H9 (cell line): ENCODE measurements around the gene EHD2. TPM values are rescaled to one million over a fixed set of nuclear protein-coding genes. Genes with fewer than 3 reads are reported as not detected.

ENCODE experiments used
- DNase-seq: peaks from one replicate; pipeline ENCODE4 v3.0.0-alpha.2; 2017
- H2AFZ ChIP-seq: one replicate; pipeline ENCODE4 v1.6.1; 2013; ENCODE audit warnings: mild to moderate bottlenecking, low read length, control low read depth, moderate library complexity
- H2AK5ac ChIP-seq: 2 replicates; pipeline ENCODE4 v1.6.1; 2013; ENCODE audit warnings: low read length, control low read depth, mixed read lengths; ENCODE audit not compliant: insufficient read length
- H2BK120ac ChIP-seq: one replicate; pipeline ENCODE4 v1.6.1; 2013; ENCODE audit warnings: low read depth, mild to moderate bottlenecking, low read length, control low read depth, inconsistent platforms; ENCODE audit not compliant: poor library complexity, severe bottlenecking
- H2BK12ac ChIP-seq: 2 replicates; pipeline ENCODE4 v1.6.1; 2013; ENCODE audit warnings: low read length, control low read depth, mixed read lengths, low read depth; ENCODE audit not compliant: insufficient read length
- H2BK15ac ChIP-seq: 2 replicates; pipeline ENCODE4 v1.6.1; 2013; ENCODE audit warnings: low read depth, low read length, control low read depth
- H2BK20ac ChIP-seq: one replicate; pipeline ENCODE4 v1.6.1; 2013; ENCODE audit warnings: low read depth, mild to moderate bottlenecking, low read length, control low read depth, inconsistent platforms; ENCODE audit not compliant: poor library complexity, severe bottlenecking
- H2BK5ac ChIP-seq: 2 replicates; pipeline ENCODE4 v1.6.1; 2013; ENCODE audit warnings: low read length, control low read depth, mixed read lengths; ENCODE audit not compliant: insufficient read length
- H3K14ac ChIP-seq: 2 replicates; pipeline ENCODE4 v1.6.1; 2013; ENCODE audit warnings: low read length, control low read depth; ENCODE audit not compliant: insufficient read depth
- H3K18ac ChIP-seq: 2 replicates; pipeline ENCODE4 v1.6.1; 2013; ENCODE audit warnings: low read depth, mild to moderate bottlenecking, mixed read lengths, low read length, control low read depth; ENCODE audit not compliant: insufficient read length
- H3K23ac ChIP-seq: 2 replicates; pipeline ENCODE4 v1.6.1; 2013; ENCODE audit warnings: low read length, control low read depth, mixed read lengths, low read depth; ENCODE audit not compliant: insufficient read length
- H3K23me2 ChIP-seq: 2 replicates; pipeline ENCODE4 v1.6.1; 2013; ENCODE audit warnings: low read depth, mild to moderate bottlenecking, mixed read lengths, low read length, control low read depth; ENCODE audit not compliant: insufficient read length, poor library complexity, severe bottlenecking
- H3K27ac ChIP-seq: 2 replicates; pipeline ENCODE4 v1.5.1; 2013; ENCODE audit warnings: low read length, control low read depth, mixed read lengths, low read depth; ENCODE audit not compliant: insufficient read length
- H3K27me3 ChIP-seq: 2 replicates; pipeline ENCODE4 v1.6.1; 2013; ENCODE audit warnings: low read length, control low read depth, inconsistent platforms; ENCODE audit not compliant: insufficient read depth
- H3K4ac ChIP-seq: 2 replicates; pipeline ENCODE4 v1.6.1; 2013; ENCODE audit warnings: low read depth, mild to moderate bottlenecking, control low read depth, inconsistent platforms, low read length, moderate library complexity
- H3K4me1 ChIP-seq: 2 replicates; pipeline ENCODE4 v1.6.1; 2013; ENCODE audit warnings: low read length, control low read depth, inconsistent platforms; ENCODE audit not compliant: insufficient read depth
- H3K4me2 ChIP-seq: 2 replicates; pipeline ENCODE4 v1.6.1; 2013; ENCODE audit warnings: low read length, control low read depth, mixed read lengths; ENCODE audit not compliant: insufficient read length, insufficient read depth
- H3K56ac ChIP-seq: 2 replicates; pipeline ENCODE4 v1.6.1; 2013; ENCODE audit warnings: low read depth, mild to moderate bottlenecking, mixed read lengths, low read length, control low read depth; ENCODE audit not compliant: insufficient read length
- H3K79me1 ChIP-seq: 2 replicates; pipeline ENCODE4 v1.6.1; 2013; ENCODE audit warnings: low read depth, mild to moderate bottlenecking, moderate library complexity, low read length, control low read depth, inconsistent platforms; ENCODE audit not compliant: insufficient read depth, poor library complexity, severe bottlenecking
- H3K79me2 ChIP-seq: 2 replicates; pipeline ENCODE4 v1.6.1; 2013; ENCODE audit warnings: low read length, control low read depth, inconsistent platforms; ENCODE audit not compliant: insufficient read depth
- H3K9ac ChIP-seq: 2 replicates; pipeline ENCODE4 v1.6.1; 2013; ENCODE audit warnings: low read length, control low read depth, mixed read lengths; ENCODE audit not compliant: insufficient read length; ENCODE audit errors: extremely low read depth
- H3K9me3 ChIP-seq: one replicate; pipeline ENCODE4 v1.6.1; 2013; ENCODE audit warnings: low read depth, low read length, inconsistent platforms; ENCODE audit not compliant: control insufficient read depth
- H3T11ph ChIP-seq: one replicate; pipeline ENCODE4 v1.6.1; 2013; ENCODE audit warnings: mild to moderate bottlenecking, low read length, control low read depth, inconsistent platforms
- H4K20me1 ChIP-seq: one replicate; pipeline ENCODE4 v1.6.1; 2013; ENCODE audit not compliant: control insufficient read depth, insufficient read length, insufficient read depth
- H4K5ac ChIP-seq: 2 replicates; pipeline ENCODE4 v1.6.1; 2013; ENCODE audit warnings: low read depth, mild to moderate bottlenecking, mixed read lengths, low read length, control low read depth; ENCODE audit not compliant: insufficient read length
- H4K8ac ChIP-seq: replicated peaks from 2 replicates; pipeline ENCODE4 v1.6.1; 2013; ENCODE audit warnings: low read length, control low read depth, mixed read lengths, low read depth; ENCODE audit not compliant: insufficient read length
- H4K91ac ChIP-seq: 2 replicates; pipeline ENCODE4 v1.6.1; 2013; ENCODE audit warnings: low read depth, mild to moderate bottlenecking, moderate library complexity, mixed read lengths, low read length, control low read depth; ENCODE audit not compliant: insufficient read length
- H3K27ac Mint-ChIP-seq, 3 experiments: 2 replicates in 2 of 3; 3 replicates in 1 of 3; pipeline ENCODE4 v1.8.0; 2020 to 2021; ENCODE audit warnings: mixed read lengths in 3 of 3, mild to moderate bottlenecking in 1 of 3, moderate library complexity in 1 of 3
- H3K27me3 Mint-ChIP-seq: 2 replicates; pipeline ENCODE4 v1.8.0; 2021; ENCODE audit warnings: low read depth, mild to moderate bottlenecking, moderate library complexity, mixed read lengths
- H3K36me3 Mint-ChIP-seq, 3 experiments: 2 replicates in 2 of 3; 3 replicates in 1 of 3; pipeline ENCODE4 v1.8.0; 2020 to 2021; ENCODE audit warnings: low read depth in 3 of 3, mixed read lengths in 3 of 3; ENCODE audit not compliant: insufficient read depth in 1 of 3
- H3K4me1 Mint-ChIP-seq, 2 experiments: 2 replicates each; pipeline ENCODE4 v1.8.0; 2020; ENCODE audit warnings: mixed read lengths in 2 of 2
- H3K4me3 Mint-ChIP-seq, 2 experiments: 2 replicates in 1 of 2; 3 replicates in 1 of 2; pipeline ENCODE4 v1.8.0; 2020 to 2021; ENCODE audit warnings: mild to moderate bottlenecking in 2 of 2, mixed read lengths in 2 of 2, moderate library complexity in 1 of 2
- H3K9me3 Mint-ChIP-seq, 2 experiments: 2 replicates in 1 of 2; 3 replicates in 1 of 2; pipeline ENCODE4 v1.8.0; 2020; ENCODE audit warnings: mild to moderate bottlenecking in 2 of 2, mixed read lengths in 2 of 2, moderate library complexity in 1 of 2
- WGBS: extraction: QIAGEN DNeasy Blood & Tissue Kit; methylation state at CpG from one replicate; pipeline ENCODE4 v1.1.7; 2013; ENCODE audit warnings: missing lambda C conversion rate, low lambda C conversion rate, mixed read lengths; ENCODE audit not compliant: insufficient read length; ENCODE audit errors: extremely low coverage; 5-methylcytosine and 5-hydroxymethylcytosine counted together
- total RNA-seq: library from RNA; stranded (reverse); gene quantifications from 2 replicates; pipeline ENCODE4 v1.2.1, GENCODE V29; 2021
- TF ChIP-seq, protein P1 (sequence below): fragments of 200-600 bp; sonication (generic); conservative IDR thresholded peaks from 3 replicates; pipeline ENCODE4 v1.8.0; 2021; ENCODE audit warnings: antibody characterized with exemption, mild to moderate bottlenecking

EHD2 gene
- total RNA-seq, 1 experiment from 2014 or later: 19.7 TPM

DNA sequence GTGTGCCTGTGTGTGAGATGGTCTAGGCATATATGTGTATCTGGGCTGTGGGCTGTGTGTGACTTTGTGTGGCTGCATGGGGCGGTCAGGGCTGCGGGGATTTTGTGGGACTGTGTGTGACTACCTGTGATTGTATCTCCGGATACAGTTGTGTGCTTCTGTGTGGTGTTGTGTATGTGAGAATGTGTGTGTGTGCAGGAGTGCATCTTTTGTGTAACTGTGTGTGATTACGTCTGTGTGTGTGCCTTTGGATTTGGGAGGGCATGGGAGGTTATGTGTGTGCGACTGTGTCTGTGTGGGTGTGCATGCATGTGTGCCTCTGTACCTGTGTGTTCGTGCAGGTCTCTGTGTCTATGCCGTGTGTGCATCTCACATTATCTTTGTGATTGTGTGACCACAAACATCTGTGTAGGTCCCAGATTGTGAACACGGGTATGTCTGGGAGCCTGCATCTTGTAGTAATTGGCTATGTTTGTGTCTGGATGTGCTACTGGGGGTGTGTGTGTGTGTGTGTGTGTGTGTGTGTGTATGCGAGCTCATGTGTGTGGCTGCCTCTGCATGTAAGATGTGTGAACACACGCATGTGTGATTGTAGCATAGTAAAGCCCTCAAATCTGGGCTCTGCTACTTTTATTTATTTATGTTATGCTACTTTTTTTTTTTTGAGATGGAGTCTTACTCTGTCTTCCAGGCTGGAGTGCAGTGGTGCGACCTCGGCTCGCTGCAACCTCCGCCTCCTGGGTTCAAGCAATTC is 7.6 kb downstream of the EHD2 start:
- H3K27ac Mint-ChIP-seq: no peak overlapping the region; a peak in 1 of 7 replicates
- H3K79me2 ChIP-seq: no peaks in the 10 kb centered on the region

More for the DNA sequence above, 7.6 kb downstream of the EHD2 start:
- no peak for DNase-seq
- Histone ChIP-seq H3K18ac (no peak overlapping the region), H2BK12ac (no peak overlapping the region), H2BK15ac (no peak overlapping the region; the same call in 1 of the 2 replicates), H2BK5ac (no peak overlapping the region), H3K14ac (no peak overlapping the region), H3K9me3 (no peaks in the 10 kb centered on the region), H2BK20ac (no peak overlapping the region), H3T11ph (no peak overlapping the region), H3K27me3 (no peaks in the 10 kb centered on the region), H2BK120ac (no peak overlapping the region), H3K9ac (no peak overlapping the region), H2AFZ (no peak overlapping the region), H3K27ac (no peak overlapping the region), H3K4me1 (no peaks in the 10 kb centered on the region; the same call in 1 of the 2 replicates), H3K4ac (no peak overlapping the region), H4K20me1 (no peaks in the 10 kb centered on the region), H4K8ac (no peak overlapping the region), H3K4me2 (no peak overlapping the region), H4K91ac (no peak overlapping the region), H2AK5ac (no peak overlapping the region), H3K23me2 (no peaks in the 10 kb centered on the region), H3K56ac (no peak overlapping the region), H3K23ac (no peak overlapping the region), H4K5ac (no peak overlapping the region), H3K79me1 (no peaks in the 10 kb centered on the region)
- H3K27me3 Mint-ChIP-seq: no peaks in the 10 kb centered on the region
- TF ChIP-seq, protein P1, sequence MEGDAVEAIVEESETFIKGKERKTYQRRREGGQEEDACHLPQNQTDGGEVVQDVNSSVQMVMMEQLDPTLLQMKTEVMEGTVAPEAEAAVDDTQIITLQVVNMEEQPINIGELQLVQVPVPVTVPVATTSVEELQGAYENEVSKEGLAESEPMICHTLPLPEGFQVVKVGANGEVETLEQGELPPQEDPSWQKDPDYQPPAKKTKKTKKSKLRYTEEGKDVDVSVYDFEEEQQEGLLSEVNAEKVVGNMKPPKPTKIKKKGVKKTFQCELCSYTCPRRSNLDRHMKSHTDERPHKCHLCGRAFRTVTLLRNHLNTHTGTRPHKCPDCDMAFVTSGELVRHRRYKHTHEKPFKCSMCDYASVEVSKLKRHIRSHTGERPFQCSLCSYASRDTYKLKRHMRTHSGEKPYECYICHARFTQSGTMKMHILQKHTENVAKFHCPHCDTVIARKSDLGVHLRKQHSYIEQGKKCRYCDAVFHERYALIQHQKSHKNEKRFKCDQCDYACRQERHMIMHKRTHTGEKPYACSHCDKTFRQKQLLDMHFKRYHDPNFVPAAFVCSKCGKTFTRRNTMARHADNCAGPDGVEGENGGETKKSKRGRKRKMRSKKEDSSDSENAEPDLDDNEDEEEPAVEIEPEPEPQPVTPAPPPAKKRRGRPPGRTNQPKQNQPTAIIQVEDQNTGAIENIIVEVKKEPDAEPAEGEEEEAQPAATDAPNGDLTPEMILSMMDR: no peak
- H3K4me3 Mint-ChIP-seq: no peak overlapping the region
- H3K9me3 Mint-ChIP-seq: peaks cover 0 to 3% of the 10 kb centered on the region in 2 experiments; a peak in 1 of 5 replicates
- peaks cover 0 to 14% (median 12%) of the 10 kb centered on the region in 3 experiments; a peak in 4 of 7 replicates for H3K36me3 Mint-ChIP-seq
- H3K4me1 Mint-ChIP-seq: peaks cover 3 to 4% of the 10 kb centered on the region in 2 experiments
- no CpG with 5 or more reads among the region's 14 CpGs for WGBS
